ENCODE results near the gene HMGN3. TPM values are rescaled to one million over a fixed set of nuclear protein-coding genes. Genes with fewer than 3 reads are reported as not detected.

The HMGN3 gene
- total RNA-seq, result 10 to 100 TPM; 48.0 to 49.5 TPM

GRCh38 chr6:79234150-79235022 lies at the start of gene HMGN3:
HMGN3 (minus strand) TSS chr6:79234682.

Other genes with a start within 250 kb of the HMGN3 start
- 10 to 100 TPM; 28.3 to 28.5 TPM for gene PHIP, start 156.4 kb downstream of the HMGN3 start, total RNA-seq